Neural progenitor cell (in vitro differentiated cells): ENCODE data around the gene JAK1. TPM values are rescaled to one million over a fixed set of nuclear protein-coding genes. Genes with fewer than 3 reads are reported as not detected.
A peak's percentile ranks its signal among the peaks of the same experiment; 100 is the strongest.

Source experiments
- DNase-seq: peaks from one replicate; pipeline ENCODE4 v3.0.0-alpha.2; 2016; ENCODE audit warnings: low spot score
- H2AFZ ChIP-seq: fragments of 200-600 bp; sonication (generic); replicated peaks from 2 replicates; pipeline ENCODE4 v1.6.1; 2016; ENCODE audit warnings: antibody characterized with exemption
- H3F3A ChIP-seq: fragments of 200-600 bp; sonication (generic); 2 replicates; pipeline ENCODE4 v1.6.1; 2016; ENCODE audit warnings: antibody characterized with exemption, low read depth
- H3K27ac ChIP-seq: fragments of 200-600 bp; sonication (generic); 2 replicates; pipeline ENCODE4 v1.5.1; 2016; ENCODE audit warnings: mild to moderate bottlenecking
- H3K27me3 ChIP-seq: fragments of 200-600 bp; sonication (generic); 2 replicates; pipeline ENCODE4 v1.6.1; 2016; ENCODE audit warnings: mild to moderate bottlenecking, moderate library complexity
- H3K36me3 ChIP-seq: fragments of 200-600 bp; sonication (generic); 2 replicates; pipeline ENCODE4 v1.5.1; 2016
- H3K4me1 ChIP-seq: fragments of 200-600 bp; sonication (generic); 2 replicates; pipeline ENCODE4 v1.6.1; 2016; ENCODE audit warnings: mixed run types
- H3K4me2 ChIP-seq: fragments of 200-600 bp; sonication (generic); 2 replicates; pipeline ENCODE4 v1.6.1; 2016
- H3K4me3 ChIP-seq: fragments of 200-600 bp; sonication (generic); 2 replicates; pipeline ENCODE4 v1.5.1; 2016
- H3K79me2 ChIP-seq: fragments of 200-600 bp; sonication (generic); 2 replicates; pipeline ENCODE4 v1.6.1; 2016; ENCODE audit warnings: low read depth
- H3K9ac ChIP-seq: fragments of 200-600 bp; sonication (generic); 2 replicates; pipeline ENCODE4 v1.6.1; 2016
- H3K9me3 ChIP-seq: fragments of 200-600 bp; sonication (generic); 2 replicates; pipeline ENCODE4 v1.5.1; 2016; ENCODE audit warnings: low read depth
- H4K20me1 ChIP-seq: fragments of 200-600 bp; sonication (generic); 2 replicates; pipeline ENCODE4 v1.6.1; 2016; ENCODE audit warnings: low read depth
- H3K27ac Mint-ChIP-seq: 3 replicates; pipeline ENCODE4 v1.8.0; 2021; ENCODE audit warnings: mixed read lengths
- H3K27me3 Mint-ChIP-seq: 2 replicates; pipeline ENCODE4 v1.8.0; 2022; ENCODE audit warnings: low read depth, mild to moderate bottlenecking, inconsistent platforms, moderate library complexity, mixed read lengths; ENCODE audit not compliant: insufficient read depth
- H3K36me3 Mint-ChIP-seq: 3 replicates; pipeline ENCODE4 v1.8.0; 2021; ENCODE audit warnings: mixed read lengths
- H3K4me1 Mint-ChIP-seq: 3 replicates; pipeline ENCODE4 v1.8.0; 2021; ENCODE audit warnings: mixed read lengths
- H3K4me3 Mint-ChIP-seq: 3 replicates; pipeline ENCODE4 v1.8.0; 2021; ENCODE audit warnings: mild to moderate bottlenecking, moderate library complexity, mixed read lengths
- H3K9me3 Mint-ChIP-seq: 3 replicates; pipeline ENCODE4 v1.8.0; 2020; ENCODE audit warnings: mixed read lengths
- CTCF ChIP-seq: fragments of 200-600 bp; sonication (generic); IDR thresholded peaks from 2 replicates; pipeline ENCODE4 v1.5.1; 2017; ENCODE audit warnings: antibody characterized with exemption, mild to moderate bottlenecking
- EZH2 ChIP-seq: fragments of 200-600 bp; sonication (generic); IDR thresholded peaks from 2 replicates; pipeline ENCODE4 v1.6.1; 2017; ENCODE audit warnings: antibody characterized with exemption, mild to moderate bottlenecking, moderate library complexity
- EZH2phosphoT487 ChIP-seq: fragments of 200-600 bp; sonication (generic); IDR thresholded peaks from 2 replicates; pipeline ENCODE4 v1.6.1; 2017; ENCODE audit warnings: antibody characterized with exemption
- total RNA-seq: library from RNA; depleted of rRNA; stranded (reverse); fragments of >200 nt; gene quantifications from 2 replicates; pipeline ENCODE4 v1.2.3, GENCODE V29; 2015; ENCODE audit warnings: low replicate concordance

The JAK1 gene
- total RNA-seq, 1 donor from 2014 or later = 6.5 TPM

GRCh38 chr1:64893921-64894320 is 72.4 kb downstream of the JAK1 start:
- H3K27me3 Mint-ChIP-seq = no peaks in the 10 kb centered on the region
- no peak for DNase-seq
- Histone ChIP-seq H3K9ac (no peak overlapping the region), H3K27me3 (peaks cover 17% of the 10 kb centered on the region), H3K4me2 (no peak overlapping the region), H3K4me1 (peaks cover 7% of the 10 kb centered on the region), H3K4me3 (no peak overlapping the region), H3F3A (no peaks in the 10 kb centered on the region), H4K20me1 (no peaks in the 10 kb centered on the region), H2AFZ (no peak overlapping the region), H3K79me2 (no peaks in the 10 kb centered on the region), H3K9me3 (no peaks in the 10 kb centered on the region), H3K36me3 (no peaks in the 10 kb centered on the region), H3K27ac (no peak overlapping the region)
- TF ChIP-seq CTCF (no peak), EZH2phosphoT487 (no peak), EZH2 (no peak)
- H3K4me1 Mint-ChIP-seq = peaks cover 33% of the 10 kb centered on the region
- H3K9me3 Mint-ChIP-seq = no peaks in the 10 kb centered on the region
- no peak overlapping the region for H3K27ac Mint-ChIP-seq
- H3K36me3 Mint-ChIP-seq = no peaks in the 10 kb centered on the region
- no peak overlapping the region for H3K4me3 Mint-ChIP-seq

GRCh38 chr1:64892576-64893573 is 73.5 kb downstream of the JAK1 start:
- H3K79me2 ChIP-seq = no peaks in the 10 kb centered on the region

GRCh38 chr1:64891448-64891825 is 74.9 kb downstream of the JAK1 start:
- peaks cover 11% of the 10 kb centered on the region for H3F3A ChIP-seq
- peaks cover 34% of the 10 kb centered on the region for H3K27me3 ChIP-seq
- H4K20me1 ChIP-seq = peaks cover 15% of the 10 kb centered on the region
- no peak overlapping the region for H3K4me3 Mint-ChIP-seq
- no peak overlapping the region for H3K4me3 ChIP-seq
- H3K4me1 Mint-ChIP-seq = peaks cover 33% of the 10 kb centered on the region
- H3K4me2 ChIP-seq = no peak overlapping the region
- H3K36me3 Mint-ChIP-seq = no peaks in the 10 kb centered on the region
- peaks cover 17% of the 10 kb centered on the region for H3K4me1 ChIP-seq
- H3K36me3 ChIP-seq = no peaks in the 10 kb centered on the region
- no peak for TF ChIP-seq CTCF
- TF ChIP-seq EZH2 = no peak
- TF ChIP-seq EZH2phosphoT487 = no peak
- H3K27ac Mint-ChIP-seq = no peak overlapping the region
- no peak for DNase-seq
- no peak overlapping the region for H3K27ac ChIP-seq
- H3K9me3 ChIP-seq = no peaks in the 10 kb centered on the region
- H3K9ac ChIP-seq = no peak overlapping the region
- H3K9me3 Mint-ChIP-seq = no peaks in the 10 kb centered on the region
- H3K79me2 ChIP-seq = no peaks in the 10 kb centered on the region
- H2AFZ ChIP-seq = no peak overlapping the region
- H3K27me3 Mint-ChIP-seq = no peaks in the 10 kb centered on the region

More at GRCh38 chr1:64892576-64893573, 73.5 kb downstream of the JAK1 start:
- H3K27me3 ChIP-seq = peaks cover 27% of the 10 kb centered on the region
- H3K36me3 ChIP-seq = no peaks in the 10 kb centered on the region
- TF ChIP-seq CTCF (no peak), EZH2 (no peak), EZH2phosphoT487 (no peak)
- H3K4me1 Mint-ChIP-seq = peaks cover 29% of the 10 kb centered on the region
- H3K27me3 Mint-ChIP-seq = no peaks in the 10 kb centered on the region
- H3K9ac ChIP-seq = no peak overlapping the region
- no peak overlapping the region for H2AFZ ChIP-seq
- DNase-seq = peak; percentile 15
- no peak overlapping the region for H3K4me2 ChIP-seq
- H3K27ac Mint-ChIP-seq = no peak overlapping the region
- H3K36me3 Mint-ChIP-seq = no peaks in the 10 kb centered on the region
- H4K20me1 ChIP-seq = peaks cover 2% of the 10 kb centered on the region
- H3F3A ChIP-seq = peaks cover 5% of the 10 kb centered on the region
- no peak overlapping the region for H3K4me3 Mint-ChIP-seq
- H3K4me1 ChIP-seq = peaks cover 9% of the 10 kb centered on the region
- H3K27ac ChIP-seq = no peak overlapping the region
- no peak overlapping the region for H3K4me3 ChIP-seq
- H3K9me3 ChIP-seq = no peaks in the 10 kb centered on the region
- H3K9me3 Mint-ChIP-seq = no peaks in the 10 kb centered on the region
